Measurements from ENCODE around the gene TXLNB.

DNA sequence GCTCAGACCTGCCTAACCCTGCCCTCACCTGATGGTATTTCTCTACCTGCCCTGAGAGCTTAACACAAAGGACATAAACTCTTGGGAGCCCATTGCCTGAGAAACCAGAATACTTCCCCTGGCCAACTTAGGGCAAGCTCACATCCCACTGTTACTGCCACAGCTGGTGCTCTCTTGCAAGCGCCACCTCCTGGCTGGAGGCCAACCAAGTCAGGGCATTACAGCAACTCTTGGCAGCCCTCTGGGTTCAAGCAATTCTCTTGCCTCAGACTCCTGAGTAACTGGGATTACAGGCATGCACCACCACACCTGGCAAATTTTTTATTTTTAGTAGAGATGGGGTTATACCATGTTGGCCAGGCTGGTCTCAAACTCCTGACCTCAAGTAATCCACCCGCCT, 86.8 kb downstream of the TXLNB start:
- no peak for TF ChIP-seq POLR2A (IDR thresholded peaks at IDR 0.05)
- TF ChIP-seq, protein P1, sequence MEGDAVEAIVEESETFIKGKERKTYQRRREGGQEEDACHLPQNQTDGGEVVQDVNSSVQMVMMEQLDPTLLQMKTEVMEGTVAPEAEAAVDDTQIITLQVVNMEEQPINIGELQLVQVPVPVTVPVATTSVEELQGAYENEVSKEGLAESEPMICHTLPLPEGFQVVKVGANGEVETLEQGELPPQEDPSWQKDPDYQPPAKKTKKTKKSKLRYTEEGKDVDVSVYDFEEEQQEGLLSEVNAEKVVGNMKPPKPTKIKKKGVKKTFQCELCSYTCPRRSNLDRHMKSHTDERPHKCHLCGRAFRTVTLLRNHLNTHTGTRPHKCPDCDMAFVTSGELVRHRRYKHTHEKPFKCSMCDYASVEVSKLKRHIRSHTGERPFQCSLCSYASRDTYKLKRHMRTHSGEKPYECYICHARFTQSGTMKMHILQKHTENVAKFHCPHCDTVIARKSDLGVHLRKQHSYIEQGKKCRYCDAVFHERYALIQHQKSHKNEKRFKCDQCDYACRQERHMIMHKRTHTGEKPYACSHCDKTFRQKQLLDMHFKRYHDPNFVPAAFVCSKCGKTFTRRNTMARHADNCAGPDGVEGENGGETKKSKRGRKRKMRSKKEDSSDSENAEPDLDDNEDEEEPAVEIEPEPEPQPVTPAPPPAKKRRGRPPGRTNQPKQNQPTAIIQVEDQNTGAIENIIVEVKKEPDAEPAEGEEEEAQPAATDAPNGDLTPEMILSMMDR (IDR thresholded peaks at IDR 0.05) = no peak

Measured in upper lobe of left lung (tissue), 4 donors.